H9 (cell line): ENCODE results near the gene DYRK1A. TPM values are rescaled to one million over a fixed set of nuclear protein-coding genes. Genes with fewer than 3 reads are reported as not detected.

Experiments
- DNase-seq: peaks from one replicate; pipeline ENCODE4 v3.0.0-alpha.2; 2017
- H2AFZ ChIP-seq: one replicate; pipeline ENCODE4 v1.6.1; 2013; ENCODE audit warnings: mild to moderate bottlenecking, low read length, control low read depth, moderate library complexity
- H2AK5ac ChIP-seq: 2 replicates; pipeline ENCODE4 v1.6.1; 2013; ENCODE audit warnings: low read length, control low read depth, mixed read lengths; ENCODE audit not compliant: insufficient read length
- H2BK120ac ChIP-seq: one replicate; pipeline ENCODE4 v1.6.1; 2013; ENCODE audit warnings: low read depth, mild to moderate bottlenecking, low read length, control low read depth, inconsistent platforms; ENCODE audit not compliant: poor library complexity, severe bottlenecking
- H2BK12ac ChIP-seq: 2 replicates; pipeline ENCODE4 v1.6.1; 2013; ENCODE audit warnings: low read length, control low read depth, mixed read lengths, low read depth; ENCODE audit not compliant: insufficient read length
- H2BK15ac ChIP-seq: 2 replicates; pipeline ENCODE4 v1.6.1; 2013; ENCODE audit warnings: low read depth, low read length, control low read depth
- H2BK20ac ChIP-seq: one replicate; pipeline ENCODE4 v1.6.1; 2013; ENCODE audit warnings: low read depth, mild to moderate bottlenecking, low read length, control low read depth, inconsistent platforms; ENCODE audit not compliant: poor library complexity, severe bottlenecking
- H2BK5ac ChIP-seq: 2 replicates; pipeline ENCODE4 v1.6.1; 2013; ENCODE audit warnings: low read length, control low read depth, mixed read lengths; ENCODE audit not compliant: insufficient read length
- H3K14ac ChIP-seq: 2 replicates; pipeline ENCODE4 v1.6.1; 2013; ENCODE audit warnings: low read length, control low read depth; ENCODE audit not compliant: insufficient read depth
- H3K18ac ChIP-seq: 2 replicates; pipeline ENCODE4 v1.6.1; 2013; ENCODE audit warnings: low read depth, mild to moderate bottlenecking, mixed read lengths, low read length, control low read depth; ENCODE audit not compliant: insufficient read length
- H3K23ac ChIP-seq: 2 replicates; pipeline ENCODE4 v1.6.1; 2013; ENCODE audit warnings: low read length, control low read depth, mixed read lengths, low read depth; ENCODE audit not compliant: insufficient read length
- H3K23me2 ChIP-seq: 2 replicates; pipeline ENCODE4 v1.6.1; 2013; ENCODE audit warnings: low read depth, mild to moderate bottlenecking, mixed read lengths, low read length, control low read depth; ENCODE audit not compliant: insufficient read length, poor library complexity, severe bottlenecking
- H3K27ac ChIP-seq: 2 replicates; pipeline ENCODE4 v1.5.1; 2013; ENCODE audit warnings: low read length, control low read depth, mixed read lengths, low read depth; ENCODE audit not compliant: insufficient read length
- H3K27me3 ChIP-seq: 2 replicates; pipeline ENCODE4 v1.6.1; 2013; ENCODE audit warnings: low read length, control low read depth, inconsistent platforms; ENCODE audit not compliant: insufficient read depth
- H3K4ac ChIP-seq: 2 replicates; pipeline ENCODE4 v1.6.1; 2013; ENCODE audit warnings: low read depth, mild to moderate bottlenecking, control low read depth, inconsistent platforms, low read length, moderate library complexity
- H3K4me1 ChIP-seq: 2 replicates; pipeline ENCODE4 v1.6.1; 2013; ENCODE audit warnings: low read length, control low read depth, inconsistent platforms; ENCODE audit not compliant: insufficient read depth
- H3K4me2 ChIP-seq: 2 replicates; pipeline ENCODE4 v1.6.1; 2013; ENCODE audit warnings: low read length, control low read depth, mixed read lengths; ENCODE audit not compliant: insufficient read length, insufficient read depth
- H3K56ac ChIP-seq: 2 replicates; pipeline ENCODE4 v1.6.1; 2013; ENCODE audit warnings: low read depth, mild to moderate bottlenecking, mixed read lengths, low read length, control low read depth; ENCODE audit not compliant: insufficient read length
- H3K79me1 ChIP-seq: 2 replicates; pipeline ENCODE4 v1.6.1; 2013; ENCODE audit warnings: low read depth, mild to moderate bottlenecking, moderate library complexity, low read length, control low read depth, inconsistent platforms; ENCODE audit not compliant: insufficient read depth, poor library complexity, severe bottlenecking
- H3K79me2 ChIP-seq: 2 replicates; pipeline ENCODE4 v1.6.1; 2013; ENCODE audit warnings: low read length, control low read depth, inconsistent platforms; ENCODE audit not compliant: insufficient read depth
- H3K9ac ChIP-seq: 2 replicates; pipeline ENCODE4 v1.6.1; 2013; ENCODE audit warnings: low read length, control low read depth, mixed read lengths; ENCODE audit not compliant: insufficient read length; ENCODE audit errors: extremely low read depth
- H3K9me3 ChIP-seq: one replicate; pipeline ENCODE4 v1.6.1; 2013; ENCODE audit warnings: low read depth, low read length, inconsistent platforms; ENCODE audit not compliant: control insufficient read depth
- H3T11ph ChIP-seq: one replicate; pipeline ENCODE4 v1.6.1; 2013; ENCODE audit warnings: mild to moderate bottlenecking, low read length, control low read depth, inconsistent platforms
- H4K20me1 ChIP-seq: one replicate; pipeline ENCODE4 v1.6.1; 2013; ENCODE audit not compliant: control insufficient read depth, insufficient read length, insufficient read depth
- H4K5ac ChIP-seq: 2 replicates; pipeline ENCODE4 v1.6.1; 2013; ENCODE audit warnings: low read depth, mild to moderate bottlenecking, mixed read lengths, low read length, control low read depth; ENCODE audit not compliant: insufficient read length
- H4K8ac ChIP-seq: replicated peaks from 2 replicates; pipeline ENCODE4 v1.6.1; 2013; ENCODE audit warnings: low read length, control low read depth, mixed read lengths, low read depth; ENCODE audit not compliant: insufficient read length
- H4K91ac ChIP-seq: 2 replicates; pipeline ENCODE4 v1.6.1; 2013; ENCODE audit warnings: low read depth, mild to moderate bottlenecking, moderate library complexity, mixed read lengths, low read length, control low read depth; ENCODE audit not compliant: insufficient read length
- H3K27ac Mint-ChIP-seq, 3 experiments: 2 replicates in 2 of 3; 3 replicates in 1 of 3; pipeline ENCODE4 v1.8.0; 2020 to 2021; ENCODE audit warnings: mixed read lengths in 3 of 3, mild to moderate bottlenecking in 1 of 3, moderate library complexity in 1 of 3
- H3K27me3 Mint-ChIP-seq: 2 replicates; pipeline ENCODE4 v1.8.0; 2021; ENCODE audit warnings: low read depth, mild to moderate bottlenecking, moderate library complexity, mixed read lengths
- H3K36me3 Mint-ChIP-seq, 3 experiments: 2 replicates in 2 of 3; 3 replicates in 1 of 3; pipeline ENCODE4 v1.8.0; 2020 to 2021; ENCODE audit warnings: low read depth in 3 of 3, mixed read lengths in 3 of 3; ENCODE audit not compliant: insufficient read depth in 1 of 3
- H3K4me1 Mint-ChIP-seq, 2 experiments: 2 replicates each; pipeline ENCODE4 v1.8.0; 2020; ENCODE audit warnings: mixed read lengths in 2 of 2
- H3K4me3 Mint-ChIP-seq, 2 experiments: 2 replicates in 1 of 2; 3 replicates in 1 of 2; pipeline ENCODE4 v1.8.0; 2020 to 2021; ENCODE audit warnings: mild to moderate bottlenecking in 2 of 2, mixed read lengths in 2 of 2, moderate library complexity in 1 of 2
- H3K9me3 Mint-ChIP-seq, 2 experiments: 2 replicates in 1 of 2; 3 replicates in 1 of 2; pipeline ENCODE4 v1.8.0; 2020; ENCODE audit warnings: mild to moderate bottlenecking in 2 of 2, mixed read lengths in 2 of 2, moderate library complexity in 1 of 2
- CTCF ChIP-seq: fragments of 200-600 bp; sonication (generic); conservative IDR thresholded peaks from 3 replicates; pipeline ENCODE4 v1.8.0; 2021; ENCODE audit warnings: antibody characterized with exemption, mild to moderate bottlenecking
- WGBS: extraction: QIAGEN DNeasy Blood & Tissue Kit; methylation state at CpG from one replicate; pipeline ENCODE4 v1.1.7; 2013; ENCODE audit warnings: missing lambda C conversion rate, low lambda C conversion rate, mixed read lengths; ENCODE audit not compliant: insufficient read length; ENCODE audit errors: extremely low coverage; 5-methylcytosine and 5-hydroxymethylcytosine counted together
- total RNA-seq: library from RNA; stranded (reverse); gene quantifications from 2 replicates; pipeline ENCODE4 v1.2.1, GENCODE V29; 2021

The DYRK1A gene
- total RNA-seq, 1 experiment from 2014 or later, result 73.6 TPM

- H3K79me1 ChIP-seq, result peaks cover under 1% of the 10 kb centered on the region
- no peak overlapping the region for H3T11ph ChIP-seq
- no peaks in the 10 kb centered on the region for H3K9me3 ChIP-seq
- H3K23ac ChIP-seq, result no peak overlapping the region
- H3K9me3 Mint-ChIP-seq, result no peaks in the 10 kb centered on the region
- H4K91ac ChIP-seq, result no peak overlapping the region
- no peak overlapping the region for H3K4me3 Mint-ChIP-seq
- H3K18ac ChIP-seq, result no peak overlapping the region
- H4K5ac ChIP-seq, result no peak overlapping the region
- no peak overlapping the region for H4K8ac ChIP-seq
- H2AK5ac ChIP-seq, result no peak overlapping the region
- no peak overlapping the region for H2AFZ ChIP-seq
- H3K56ac ChIP-seq, result no peak overlapping the region
- H3K23me2 ChIP-seq, result no peaks in the 10 kb centered on the region
- no peaks in the 10 kb centered on the region for H3K27me3 Mint-ChIP-seq
- no peak overlapping the region for H3K9ac ChIP-seq
- peaks cover 2% of the 10 kb centered on the region; the same call in 1 of the 2 replicates for H3K4me1 ChIP-seq
- no peaks in the 10 kb centered on the region for H4K20me1 ChIP-seq
- H3K27ac Mint-ChIP-seq, result no peak overlapping the region; a peak in 1 of 7 replicates
- H3K27ac ChIP-seq, result no peak overlapping the region
- H2BK120ac ChIP-seq, result no peak overlapping the region
- no peak for TF ChIP-seq CTCF
- peaks cover 70% of the 10 kb centered on the region for H3K79me2 ChIP-seq
- DNase-seq, result no peak
- peaks cover 47 to 48% of the 10 kb centered on the region in 2 experiments for H3K4me1 Mint-ChIP-seq
- no CpG with 5 or more reads among the region's 9 CpGs for WGBS
- H3K36me3 Mint-ChIP-seq, result peaks cover 0 to 10% (median 2%) of the 10 kb centered on the region in 3 experiments; a peak in 3 of 7 replicates
- H2BK15ac ChIP-seq, result no peak overlapping the region
- H3K4me2 ChIP-seq, result no peak overlapping the region
- H2BK12ac ChIP-seq, result no peak overlapping the region
- no peak overlapping the region for H3K14ac ChIP-seq
- H3K27me3 ChIP-seq, result no peaks in the 10 kb centered on the region
- no peak overlapping the region for H2BK5ac ChIP-seq
- no peak overlapping the region for H3K4ac ChIP-seq
- no peak overlapping the region for H2BK20ac ChIP-seq
Measured at GRCh38 chr21:37410639-37411038, 44.1 kb downstream of the DYRK1A start.
